H1 (cell line): Measurements from ENCODE around the gene TUBB2B.

Source experiments
- EGR1 ChIP-seq: IDR thresholded peaks from 2 replicates; pipeline ENCODE4 v1.6.1; 2011; ENCODE audit warnings: low read depth, low read length, borderline replicate concordance
- JUN ChIP-seq: IDR thresholded peaks from 2 replicates; pipeline ENCODE4 v1.6.1; 2011; ENCODE audit warnings: low read depth, mild to moderate bottlenecking, improper control_type of control experiment, low read length
- USF2 ChIP-seq: IDR thresholded peaks from 2 replicates; pipeline ENCODE4 v1.6.1; 2011; ENCODE audit warnings: low read length, improper control_type of control experiment

DNA sequence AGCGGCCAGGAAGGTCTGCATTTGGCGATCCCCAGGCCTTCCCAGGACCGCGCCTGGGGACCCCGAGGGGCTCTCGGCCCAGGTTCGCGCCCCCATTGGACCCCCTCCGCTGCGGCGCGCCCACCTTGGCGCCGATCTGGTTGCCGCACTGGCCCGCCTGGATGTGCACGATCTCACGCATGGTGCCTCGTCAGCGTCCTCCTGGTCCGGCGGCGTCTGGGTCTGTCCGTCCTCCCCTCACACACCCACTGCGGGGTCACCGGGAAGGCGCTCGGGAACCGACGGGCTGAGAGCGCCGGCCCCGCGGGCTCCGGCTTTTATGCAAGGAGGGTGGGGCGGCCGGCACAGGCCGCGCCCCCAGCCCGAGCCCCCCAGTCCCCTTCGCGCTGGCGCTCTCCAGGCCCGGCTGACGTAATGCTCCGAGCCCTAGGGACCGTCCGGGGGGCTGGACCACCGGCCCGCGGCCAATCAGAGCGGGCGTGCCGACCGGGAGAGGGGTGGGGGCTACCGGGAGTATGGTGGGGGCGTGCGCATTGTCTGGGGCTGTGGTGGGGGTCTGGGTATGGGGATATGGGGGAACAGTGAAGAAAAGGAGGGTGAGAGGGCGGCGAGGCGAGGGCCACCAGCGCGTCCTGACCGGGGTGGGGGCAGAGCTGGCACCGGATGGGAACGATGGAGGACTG lies at the start of gene TUBB2B:
- TF ChIP-seq USF2 (no peak), EGR1 (no peak), JUN (no peak; the same call in 1 of the 2 replicates)
